Daoy (cell line): ENCODE results near the gene VN1R2. TPM values are rescaled to one million over a fixed set of nuclear protein-coding genes. Genes with fewer than 3 reads are reported as not detected.

ENCODE experiments used
- total RNA-seq: library from RNA; depleted of rRNA; stranded (reverse); fragments of >200 nt; shearing (Covaris generic); gene quantifications from 2 replicates; pipeline ENCODE4 v1.2.3, GENCODE V29; 2014; rRNA removed

VN1R2 gene
- total RNA-seq, 1 experiment from 2014 or later: not detected

Other genes starting within 250 kb of the VN1R2 start
- not detected in 2 replicates for gene ERVV-1, start 244.4 kb upstream of the VN1R2 start, total RNA-seq
- not detected in 2 replicates for gene ERVV-2, start 213.6 kb upstream of the VN1R2 start, total RNA-seq
- 7.6 and 12.9 TPM in 2 replicates for gene ZNF160, start 154.9 kb upstream of the VN1R2 start, total RNA-seq
- 8.7 and 11.5 TPM in 2 replicates for gene ZNF415, start 125.4 kb upstream of the VN1R2 start, total RNA-seq
- 7.1 and 10.5 TPM in 2 replicates for gene ZNF347, start 99.2 kb upstream of the VN1R2 start, total RNA-seq
- 3.4 and 3.7 TPM in 2 replicates for gene ZNF665, start 64.9 kb upstream of the VN1R2 start, total RNA-seq
- gene ZNF677, start 3.4 kb upstream of the VN1R2 start, total RNA-seq: 16.5 and 19.4 TPM in 2 replicates
- not detected in 2 replicates for gene VN1R4, start 9.4 kb downstream of the VN1R2 start, total RNA-seq
- gene ZNF845, start 75.5 kb downstream of the VN1R2 start, total RNA-seq: 10.0 and 11.0 TPM in 2 replicates
- 8.1 and 11.2 TPM in 2 replicates for gene ZNF525, start 107.4 kb downstream of the VN1R2 start, total RNA-seq
- 11.1 and 12.3 TPM in 2 replicates for gene ZNF765, start 136.9 kb downstream of the VN1R2 start, total RNA-seq
- gene ZNF761, start 173.7 kb downstream of the VN1R2 start, total RNA-seq: 12.3 and 12.8 TPM in 2 replicates
- gene ZNF813, start 209.4 kb downstream of the VN1R2 start, total RNA-seq: 4.4 and 8.0 TPM in 2 replicates